ENCODE measurements around the gene PGA5. TPM values are rescaled to one million over a fixed set of nuclear protein-coding genes. Genes with fewer than 3 reads are reported as not detected.
"Not testable (repeated sequence)": the region's sequence is repeated elsewhere in the genome, so short reads cannot be mapped to it uniquely, and the experiment has no call there.

The PGA5 gene
- total RNA-seq, 1 donor from 2014 or later = 0.79 TPM

DNA sequence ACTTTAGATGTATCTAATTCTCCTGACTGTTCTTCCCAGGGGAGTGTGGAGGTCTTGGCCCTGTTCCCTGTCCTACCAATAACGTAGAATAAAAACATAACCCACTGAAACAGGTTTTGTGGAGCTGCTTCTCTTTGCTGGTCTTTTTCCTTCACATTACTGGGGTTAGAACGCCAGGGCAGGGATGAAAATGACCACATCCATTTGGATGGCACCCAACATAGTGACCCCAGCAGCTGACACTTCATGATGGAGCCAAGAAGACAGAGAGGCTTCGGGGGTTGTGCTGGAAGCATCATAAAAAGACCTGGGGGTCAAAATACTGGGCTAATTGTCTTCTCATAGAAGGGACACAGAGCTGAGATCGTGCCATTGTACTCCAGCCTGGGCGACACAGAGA, 9.4 kb upstream of the PGA5 start:
- H3K4me3 ChIP-seq (ENCODE audit: insufficient read depth, low read depth, low read length); H3K9me3 Mint-ChIP-seq (ENCODE audit: unreplicated experiment); H3K36me3 ChIP-seq (ENCODE audit: insufficient read depth, low read length); H3K9ac ChIP-seq (ENCODE audit: low read length); H3K4me1 Mint-ChIP-seq (ENCODE audit: low read depth, unreplicated experiment); H2AFZ ChIP-seq (ENCODE audit: low read depth, low read length); H3K27me3 Mint-ChIP-seq (ENCODE audit: low read depth, unreplicated experiment); H4K20me1 ChIP-seq (ENCODE audit: insufficient read depth, low read length); H3K4me1 ChIP-seq (ENCODE audit: insufficient read depth, low read length); H3K9me3 ChIP-seq (ENCODE audit: insufficient read depth, low read depth, low read length); H3K4me3 Mint-ChIP-seq (ENCODE audit: unreplicated experiment); H3K36me3 Mint-ChIP-seq (ENCODE audit: low read depth, unreplicated experiment); H3K27me3 ChIP-seq (ENCODE audit: insufficient read depth, low read length); H3K4me2 ChIP-seq (ENCODE audit: low read length); DNase-seq (ENCODE audit: low read depth); FAIRE-seq; H3K27ac Mint-ChIP-seq (ENCODE audit: unreplicated experiment); H3K27ac ChIP-seq (ENCODE audit: low read depth, low read length); H3K79me2 ChIP-seq (ENCODE audit: insufficient read depth, low read length): not testable (repeated sequence)

DNA sequence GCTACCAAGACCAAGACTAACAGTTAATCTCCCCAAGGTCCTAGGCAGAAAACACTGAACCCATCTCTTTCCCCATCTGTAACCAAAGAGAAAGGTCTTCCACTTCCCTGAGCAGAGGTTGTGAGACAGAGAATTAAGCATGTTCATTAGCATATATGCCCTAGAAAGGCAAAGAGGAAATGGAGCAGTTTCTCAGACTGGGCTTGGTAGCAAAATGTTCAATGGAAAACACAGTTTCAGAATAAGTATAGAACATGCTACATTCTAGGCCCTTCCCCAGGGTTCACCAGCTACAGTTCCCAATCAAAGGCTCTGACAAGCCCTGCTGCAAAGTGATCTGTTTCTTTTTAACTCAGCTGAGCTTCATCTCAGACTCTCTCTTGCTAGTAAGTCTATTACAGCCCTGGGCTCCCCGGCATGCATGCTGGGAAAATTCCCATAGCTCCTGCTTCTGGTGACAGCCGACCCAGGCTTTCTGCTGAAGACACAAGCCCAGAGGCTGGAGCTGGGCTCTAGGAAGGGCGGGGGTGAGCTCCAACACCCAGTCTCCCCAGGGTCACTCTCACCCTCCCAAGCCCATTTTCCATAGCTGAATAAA, 8.3 kb upstream of the PGA5 start:
- H3K27me3 ChIP-seq (ENCODE audit: insufficient read depth, low read length); H3K27me3 Mint-ChIP-seq (ENCODE audit: low read depth, unreplicated experiment); H3K4me3 Mint-ChIP-seq (ENCODE audit: unreplicated experiment); H3K4me3 ChIP-seq (ENCODE audit: insufficient read depth, low read depth, low read length); H3K36me3 Mint-ChIP-seq (ENCODE audit: low read depth, unreplicated experiment); H3K27ac ChIP-seq (ENCODE audit: low read depth, low read length); H3K27ac Mint-ChIP-seq (ENCODE audit: unreplicated experiment); H3K9me3 ChIP-seq (ENCODE audit: insufficient read depth, low read depth, low read length); H3K9me3 Mint-ChIP-seq (ENCODE audit: unreplicated experiment); H3K4me1 ChIP-seq (ENCODE audit: insufficient read depth, low read length); FAIRE-seq; H3K79me2 ChIP-seq (ENCODE audit: insufficient read depth, low read length); H3K36me3 ChIP-seq (ENCODE audit: insufficient read depth, low read length); H2AFZ ChIP-seq (ENCODE audit: low read depth, low read length); H3K9ac ChIP-seq (ENCODE audit: low read length); H4K20me1 ChIP-seq (ENCODE audit: insufficient read depth, low read length); H3K4me1 Mint-ChIP-seq (ENCODE audit: low read depth, unreplicated experiment); DNase-seq (ENCODE audit: low read depth); H3K4me2 ChIP-seq (ENCODE audit: low read length): not testable (repeated sequence)

DNA sequence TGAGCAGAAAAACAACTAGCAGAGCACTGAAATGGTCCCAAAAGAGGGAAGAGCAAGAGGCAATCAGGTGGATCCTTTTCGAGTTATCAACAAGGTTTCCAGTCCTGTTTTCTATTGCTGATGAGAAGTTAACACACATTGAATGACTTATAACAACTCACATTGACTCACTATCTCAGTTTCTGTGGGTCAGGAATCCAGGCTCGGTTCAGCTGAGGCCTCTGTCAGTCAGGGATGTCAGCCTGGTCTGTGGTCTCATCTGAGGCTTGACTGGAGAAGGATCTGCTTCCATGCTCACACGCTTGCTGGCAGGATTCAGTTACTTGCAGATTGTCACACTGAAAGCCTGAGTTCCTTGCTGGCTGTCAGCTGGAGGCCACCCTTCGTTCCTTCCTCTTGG, 3.8 kb upstream of the PGA5 start:
- H3K27ac Mint-ChIP-seq (ENCODE audit: unreplicated experiment) = not testable (repeated sequence)

DNA sequence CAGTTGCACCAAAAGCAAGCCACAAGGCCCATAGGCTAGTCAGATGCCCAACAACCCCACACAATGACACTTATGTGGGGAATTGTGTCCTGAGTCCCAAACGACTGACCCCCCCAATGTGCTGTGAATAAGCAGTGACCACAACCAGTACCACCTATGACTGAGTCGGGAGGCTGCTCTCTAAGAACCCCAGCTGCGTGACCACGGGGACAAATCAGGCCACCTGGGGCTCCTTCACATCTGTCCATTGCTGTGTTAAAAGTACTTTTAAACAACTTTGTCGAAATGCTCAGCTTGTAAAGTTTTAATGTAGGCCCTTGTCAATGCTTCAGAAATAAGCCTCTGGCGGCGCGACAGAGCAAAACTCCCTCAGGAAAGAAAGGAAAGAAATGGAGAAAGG, 687 bp upstream of the PGA5 start:
- not testable (repeated sequence) for H3K27me3 ChIP-seq (ENCODE audit: insufficient read depth, low read length); H4K20me1 ChIP-seq (ENCODE audit: insufficient read depth, low read length); DNase-seq (ENCODE audit: low read depth); H3K4me3 Mint-ChIP-seq (ENCODE audit: unreplicated experiment); H3K9me3 Mint-ChIP-seq (ENCODE audit: unreplicated experiment); H3K27ac ChIP-seq (ENCODE audit: low read depth, low read length); H3K4me3 ChIP-seq (ENCODE audit: insufficient read depth, low read depth, low read length); H3K4me2 ChIP-seq (ENCODE audit: low read length); H3K27ac Mint-ChIP-seq (ENCODE audit: unreplicated experiment); H3K27me3 Mint-ChIP-seq (ENCODE audit: low read depth, unreplicated experiment); H2AFZ ChIP-seq (ENCODE audit: low read depth, low read length); H3K9ac ChIP-seq (ENCODE audit: low read length); H3K79me2 ChIP-seq (ENCODE audit: insufficient read depth, low read length); H3K36me3 ChIP-seq (ENCODE audit: insufficient read depth, low read length); FAIRE-seq; H3K4me1 Mint-ChIP-seq (ENCODE audit: low read depth, unreplicated experiment); H3K36me3 Mint-ChIP-seq (ENCODE audit: low read depth, unreplicated experiment); H3K9me3 ChIP-seq (ENCODE audit: insufficient read depth, low read depth, low read length); H3K4me1 ChIP-seq (ENCODE audit: insufficient read depth, low read length)

More for the DNA sequence above, 3.8 kb upstream of the PGA5 start:
- H3K27me3 ChIP-seq (ENCODE audit: insufficient read depth, low read length); H3K4me1 ChIP-seq (ENCODE audit: insufficient read depth, low read length); H3K4me1 Mint-ChIP-seq (ENCODE audit: low read depth, unreplicated experiment); H3K4me3 ChIP-seq (ENCODE audit: insufficient read depth, low read depth, low read length); H2AFZ ChIP-seq (ENCODE audit: low read depth, low read length); H3K9me3 ChIP-seq (ENCODE audit: insufficient read depth, low read depth, low read length); H3K79me2 ChIP-seq (ENCODE audit: insufficient read depth, low read length); H3K36me3 ChIP-seq (ENCODE audit: insufficient read depth, low read length); H4K20me1 ChIP-seq (ENCODE audit: insufficient read depth, low read length); H3K4me3 Mint-ChIP-seq (ENCODE audit: unreplicated experiment); FAIRE-seq; H3K9me3 Mint-ChIP-seq (ENCODE audit: unreplicated experiment); H3K9ac ChIP-seq (ENCODE audit: low read length); H3K36me3 Mint-ChIP-seq (ENCODE audit: low read depth, unreplicated experiment); H3K4me2 ChIP-seq (ENCODE audit: low read length); H3K27ac ChIP-seq (ENCODE audit: low read depth, low read length); DNase-seq (ENCODE audit: low read depth); H3K27me3 Mint-ChIP-seq (ENCODE audit: low read depth, unreplicated experiment): not testable (repeated sequence)

DNA sequence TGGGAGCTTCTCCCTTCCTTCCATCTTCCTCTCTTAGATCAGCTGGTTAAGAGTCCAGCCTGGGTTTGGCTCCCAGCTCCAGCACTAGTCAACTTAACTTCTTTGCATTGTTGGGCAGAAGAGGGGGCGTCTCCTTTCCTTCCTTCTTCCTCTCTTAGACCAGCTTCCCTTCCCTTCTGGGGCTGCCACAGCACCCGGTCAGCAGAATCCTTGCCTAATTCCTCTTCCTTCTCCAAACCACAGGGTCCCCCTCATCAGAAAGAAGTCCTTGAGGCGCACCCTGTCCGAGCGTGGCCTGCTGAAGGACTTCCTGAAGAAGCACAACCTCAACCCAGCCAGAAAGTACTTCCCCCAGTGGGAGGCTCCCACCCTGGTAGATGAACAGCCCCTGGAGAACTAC, 551 bp downstream of the PGA5 start:
- not testable (repeated sequence) for H3K9me3 Mint-ChIP-seq (ENCODE audit: unreplicated experiment); H3K36me3 Mint-ChIP-seq (ENCODE audit: low read depth, unreplicated experiment); H3K4me3 Mint-ChIP-seq (ENCODE audit: unreplicated experiment); FAIRE-seq; H3K4me1 ChIP-seq (ENCODE audit: insufficient read depth, low read length); H3K4me2 ChIP-seq (ENCODE audit: low read length); DNase-seq (ENCODE audit: low read depth); H3K4me1 Mint-ChIP-seq (ENCODE audit: low read depth, unreplicated experiment); H3K9ac ChIP-seq (ENCODE audit: low read length); H2AFZ ChIP-seq (ENCODE audit: low read depth, low read length); H4K20me1 ChIP-seq (ENCODE audit: insufficient read depth, low read length); H3K36me3 ChIP-seq (ENCODE audit: insufficient read depth, low read length); H3K27me3 Mint-ChIP-seq (ENCODE audit: low read depth, unreplicated experiment); H3K27ac ChIP-seq (ENCODE audit: low read depth, low read length); H3K27ac Mint-ChIP-seq (ENCODE audit: unreplicated experiment); H3K27me3 ChIP-seq (ENCODE audit: insufficient read depth, low read length); H3K9me3 ChIP-seq (ENCODE audit: insufficient read depth, low read depth, low read length); H3K4me3 ChIP-seq (ENCODE audit: insufficient read depth, low read depth, low read length); H3K79me2 ChIP-seq (ENCODE audit: insufficient read depth, low read length)

DNA sequence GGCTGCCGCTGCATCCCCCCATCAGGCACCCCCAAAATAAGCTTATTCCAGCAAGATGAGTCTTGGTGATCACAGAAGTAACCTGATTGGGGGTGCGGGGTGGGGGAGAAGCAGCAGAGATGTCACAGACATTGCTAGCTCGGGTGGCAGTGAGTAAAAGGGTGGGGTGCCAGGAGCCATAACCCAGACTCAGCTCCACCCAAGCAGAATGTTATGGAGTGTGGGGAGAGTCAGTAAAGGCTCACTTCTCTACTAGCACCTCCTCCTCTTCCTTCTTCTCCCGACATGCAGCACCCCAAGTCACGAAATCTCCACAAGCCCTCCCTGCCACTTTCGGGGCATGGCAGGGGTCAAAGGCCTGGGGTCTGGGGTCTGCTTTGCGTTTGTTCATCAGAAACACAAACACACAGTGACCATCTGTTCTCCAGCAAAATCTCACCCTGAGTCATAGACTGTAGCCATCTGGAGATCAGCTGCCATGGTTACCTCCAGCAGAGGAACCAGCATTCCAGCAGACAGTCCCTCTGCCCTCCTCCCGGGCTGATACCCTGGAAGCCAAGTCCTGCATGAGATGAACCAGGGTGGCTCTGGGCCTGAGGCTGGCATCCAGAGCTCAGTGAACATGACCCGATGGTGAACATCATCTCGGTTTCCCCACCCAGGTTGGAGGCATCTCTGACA, 4.4 kb downstream of the PGA5 start:
- not testable (repeated sequence) for H4K20me1 ChIP-seq (ENCODE audit: insufficient read depth, low read length); H3K27ac Mint-ChIP-seq (ENCODE audit: unreplicated experiment); H3K36me3 Mint-ChIP-seq (ENCODE audit: low read depth, unreplicated experiment); H3K79me2 ChIP-seq (ENCODE audit: insufficient read depth, low read length); H3K9ac ChIP-seq (ENCODE audit: low read length); H3K36me3 ChIP-seq (ENCODE audit: insufficient read depth, low read length); H3K27ac ChIP-seq (ENCODE audit: low read depth, low read length); H2AFZ ChIP-seq (ENCODE audit: low read depth, low read length); H3K4me2 ChIP-seq (ENCODE audit: low read length); FAIRE-seq; H3K4me3 Mint-ChIP-seq (ENCODE audit: unreplicated experiment); H3K4me3 ChIP-seq (ENCODE audit: insufficient read depth, low read depth, low read length); DNase-seq (ENCODE audit: low read depth); H3K4me1 ChIP-seq (ENCODE audit: insufficient read depth, low read length); H3K9me3 ChIP-seq (ENCODE audit: insufficient read depth, low read depth, low read length); H3K4me1 Mint-ChIP-seq (ENCODE audit: low read depth, unreplicated experiment); H3K27me3 ChIP-seq (ENCODE audit: insufficient read depth, low read length); H3K9me3 Mint-ChIP-seq (ENCODE audit: unreplicated experiment)
- peaks cover 14% of the 10 kb centered on the region for H3K27me3 Mint-ChIP-seq (ENCODE audit: low read depth, unreplicated experiment)

All from astrocyte (in vitro differentiated cells and primary cell).